MM.1S (cell line): ENCODE measurements around the gene CCDC87.
"Not testable (repeated sequence)": the region's sequence is repeated elsewhere in the genome, so short reads cannot be mapped to it uniquely, and the experiment has no call there.

Source experiments
- DNase-seq: peaks from one replicate; pipeline ENCODE4 v3.0.0-alpha.2; 2015
- H2AFZ ChIP-seq: fragments of 300-600 bp; sonication (generic); 2 replicates; pipeline ENCODE4 v1.6.0; 2016; ENCODE audit warnings: antibody characterized with exemption, low read length
- H3F3A ChIP-seq: fragments of 300-600 bp; sonication (generic); 2 replicates; pipeline ENCODE4 v1.6.1; 2016; ENCODE audit warnings: mild to moderate bottlenecking, antibody characterized with exemption, low read length, moderate library complexity, mixed read lengths; ENCODE audit not compliant: insufficient read depth
- H3K27ac ChIP-seq: fragments of 300-600 bp; sonication (generic); 2 replicates; pipeline ENCODE4 v1.5.1; 2016; ENCODE audit warnings: mild to moderate bottlenecking, low read length
- H3K27me3 ChIP-seq: fragments of 300-600 bp; sonication (generic); replicated peaks from 2 replicates; pipeline ENCODE4 v1.6.0; 2016; ENCODE audit warnings: low read length; ENCODE audit not compliant: insufficient read depth
- H3K36me3 ChIP-seq: fragments of 300-600 bp; sonication (generic); replicated peaks from 2 replicates; pipeline ENCODE4 v1.6.1; 2016; ENCODE audit warnings: mild to moderate bottlenecking, low read length, mixed read lengths; ENCODE audit not compliant: insufficient read depth
- H3K4me1 ChIP-seq: fragments of 300-600 bp; sonication (generic); 2 replicates; pipeline ENCODE4 v1.6.1; 2016; ENCODE audit warnings: low read length, mixed read lengths
- H3K4me2 ChIP-seq: fragments of 300-600 bp; sonication (generic); 2 replicates; pipeline ENCODE4 v1.6.0; 2016; ENCODE audit warnings: low read depth, low read length
- H3K4me3 ChIP-seq: fragments of 300-600 bp; sonication (generic); 2 replicates; pipeline ENCODE4 v1.5.1; 2016; ENCODE audit warnings: low read length, mixed read lengths
- H3K79me2 ChIP-seq: fragments of 300-600 bp; sonication (generic); 2 replicates; pipeline ENCODE4 v1.6.1; 2016; ENCODE audit warnings: mixed run types, low read length, mixed read lengths
- H3K9ac ChIP-seq: fragments of 300-600 bp; sonication (generic); 2 replicates; pipeline ENCODE4 v1.6.1; 2016; ENCODE audit warnings: low read length, mixed read lengths
- H3K9me2 ChIP-seq: fragments of 300-600 bp; sonication (generic); replicated peaks from 2 replicates; pipeline ENCODE4 v1.6.1; 2016; ENCODE audit warnings: mild to moderate bottlenecking, low read length, mixed read lengths; ENCODE audit not compliant: insufficient read depth
- H3K9me3 ChIP-seq: fragments of 300-600 bp; sonication (generic); replicated peaks from 2 replicates; pipeline ENCODE4 v1.6.1; 2016; ENCODE audit warnings: mild to moderate bottlenecking, low read length, mixed read lengths; ENCODE audit not compliant: insufficient read depth
- H4K20me1 ChIP-seq: fragments of 300-600 bp; sonication (generic); 2 replicates; pipeline ENCODE4 v1.6.1; 2016; ENCODE audit warnings: mild to moderate bottlenecking, low read length, moderate library complexity, mixed read lengths; ENCODE audit not compliant: insufficient read depth
- EZH2 ChIP-seq: fragments of 300-600 bp; sonication (generic); optimal IDR thresholded peaks from 2 replicates; pipeline ENCODE3; 2017; ENCODE audit warnings: low read depth, mild to moderate bottlenecking, antibody characterized with exemption, low read length, mixed read lengths
- EZH2phosphoT487 ChIP-seq: fragments of 300-600 bp; sonication (generic); IDR thresholded peaks from 2 replicates; pipeline ENCODE4 v1.6.1; 2018; ENCODE audit warnings: antibody characterized with exemption, low read length
- TF ChIP-seq, protein P1 (sequence below): fragments of 300-600 bp; sonication (generic); IDR thresholded peaks from 2 replicates; pipeline ENCODE4 v1.5.1; 2016; ENCODE audit warnings: antibody characterized with exemption, low read length, mixed read lengths

The CCDC87 gene, protein sequence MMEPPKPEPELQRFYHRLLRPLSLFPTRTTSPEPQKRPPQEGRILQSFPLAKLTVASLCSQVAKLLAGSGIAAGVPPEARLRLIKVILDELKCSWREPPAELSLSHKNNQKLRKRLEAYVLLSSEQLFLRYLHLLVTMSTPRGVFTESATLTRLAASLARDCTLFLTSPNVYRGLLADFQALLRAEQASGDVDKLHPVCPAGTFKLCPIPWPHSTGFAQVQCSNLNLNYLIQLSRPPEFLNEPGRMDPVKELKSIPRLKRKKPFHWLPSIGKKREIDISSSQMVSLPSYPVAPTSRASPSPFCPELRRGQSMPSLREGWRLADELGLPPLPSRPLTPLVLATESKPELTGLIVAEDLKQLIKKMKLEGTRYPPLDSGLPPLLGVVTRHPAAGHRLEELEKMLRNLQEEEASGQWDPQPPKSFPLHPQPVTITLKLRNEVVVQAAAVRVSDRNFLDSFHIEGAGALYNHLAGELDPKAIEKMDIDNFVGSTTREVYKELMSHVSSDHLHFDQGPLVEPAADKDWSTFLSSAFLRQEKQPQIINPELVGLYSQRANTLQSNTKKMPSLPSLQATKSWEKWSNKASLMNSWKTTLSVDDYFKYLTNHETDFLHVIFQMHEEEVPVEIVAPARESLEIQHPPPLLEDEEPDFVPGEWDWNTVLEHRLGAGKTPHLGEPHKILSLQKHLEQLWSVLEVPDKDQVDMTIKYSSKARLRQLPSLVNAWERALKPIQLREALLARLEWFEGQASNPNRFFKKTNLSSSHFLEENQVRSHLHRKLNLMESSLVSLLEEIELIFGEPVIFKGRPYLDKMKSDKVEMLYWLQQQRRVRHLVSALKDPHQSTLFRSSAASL

DNA sequence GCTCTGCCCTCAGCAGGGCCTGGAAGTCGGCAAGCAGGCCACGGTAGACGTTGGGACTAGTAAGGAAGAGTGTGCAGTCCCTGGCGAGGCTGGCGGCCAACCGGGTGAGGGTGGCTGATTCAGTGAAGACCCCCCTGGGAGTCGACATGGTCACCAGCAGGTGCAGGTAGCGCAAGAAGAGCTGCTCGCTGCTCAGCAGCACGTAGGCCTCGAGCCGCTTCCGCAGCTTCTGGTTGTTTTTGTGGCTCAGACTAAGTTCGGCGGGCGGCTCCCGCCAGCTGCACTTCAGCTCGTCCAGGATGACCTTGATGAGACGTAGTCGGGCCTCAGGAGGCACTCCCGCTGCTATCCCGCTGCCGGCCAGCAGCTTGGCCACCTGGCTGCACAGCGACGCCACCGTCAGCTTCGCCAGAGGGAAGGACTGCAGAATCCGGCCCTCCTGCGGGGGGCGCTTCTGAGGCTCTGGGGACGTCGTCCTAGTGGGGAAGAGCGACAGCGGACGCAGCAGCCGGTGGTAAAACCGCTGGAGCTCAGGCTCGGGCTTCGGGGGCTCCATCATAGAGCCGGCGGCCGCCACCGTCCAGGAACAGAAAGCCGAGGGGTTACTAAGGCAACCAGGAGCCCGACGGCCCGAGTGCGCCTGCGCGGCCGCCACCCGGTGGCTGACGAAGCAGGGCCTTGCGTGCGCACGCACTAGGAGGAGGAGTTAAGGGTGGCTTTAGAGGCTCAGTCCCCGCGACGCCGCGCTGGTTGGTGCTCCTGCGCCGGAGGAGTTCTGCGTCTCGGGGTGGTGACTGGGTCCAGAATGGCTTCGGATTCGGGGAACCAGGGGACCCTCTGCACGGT, at the start of gene CCDC87, which contains the start of gene CCS:
TSS of gene CCDC87 (minus strand) at position 607 of the 846 bp plus-strand sequence. CDS start at position 559, 48 bp downstream.
TSS of gene CCS (plus strand) at position 729 of the 846 bp plus-strand sequence. CDS start at position 806, 77 bp downstream.
- H3K79me2 ChIP-seq = peaks cover 8% of the 10 kb centered on the region; the same call in 1 of the 2 replicates
- peaks cover 3% of the 10 kb centered on the region; the same call in 1 of the 2 replicates for H3K4me1 ChIP-seq
- no peaks in the 10 kb centered on the region for H4K20me1 ChIP-seq
- H2AFZ ChIP-seq = peak within 1 kb of the TSS; percentile 95
- H3K36me3 ChIP-seq = no peaks in the 10 kb centered on the region
- no peaks in the 10 kb centered on the region for H3K9me2 ChIP-seq
- TF ChIP-seq, protein P1, sequence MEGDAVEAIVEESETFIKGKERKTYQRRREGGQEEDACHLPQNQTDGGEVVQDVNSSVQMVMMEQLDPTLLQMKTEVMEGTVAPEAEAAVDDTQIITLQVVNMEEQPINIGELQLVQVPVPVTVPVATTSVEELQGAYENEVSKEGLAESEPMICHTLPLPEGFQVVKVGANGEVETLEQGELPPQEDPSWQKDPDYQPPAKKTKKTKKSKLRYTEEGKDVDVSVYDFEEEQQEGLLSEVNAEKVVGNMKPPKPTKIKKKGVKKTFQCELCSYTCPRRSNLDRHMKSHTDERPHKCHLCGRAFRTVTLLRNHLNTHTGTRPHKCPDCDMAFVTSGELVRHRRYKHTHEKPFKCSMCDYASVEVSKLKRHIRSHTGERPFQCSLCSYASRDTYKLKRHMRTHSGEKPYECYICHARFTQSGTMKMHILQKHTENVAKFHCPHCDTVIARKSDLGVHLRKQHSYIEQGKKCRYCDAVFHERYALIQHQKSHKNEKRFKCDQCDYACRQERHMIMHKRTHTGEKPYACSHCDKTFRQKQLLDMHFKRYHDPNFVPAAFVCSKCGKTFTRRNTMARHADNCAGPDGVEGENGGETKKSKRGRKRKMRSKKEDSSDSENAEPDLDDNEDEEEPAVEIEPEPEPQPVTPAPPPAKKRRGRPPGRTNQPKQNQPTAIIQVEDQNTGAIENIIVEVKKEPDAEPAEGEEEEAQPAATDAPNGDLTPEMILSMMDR = peak; percentile 61
- TF ChIP-seq EZH2phosphoT487 = no peak
- TF ChIP-seq EZH2 = no peak
- H3K4me2 ChIP-seq = peak within 1 kb of the TSS; percentile 92
- H3K4me3 ChIP-seq = peak within 1 kb of the TSS; percentile 82
- H3K9ac ChIP-seq = peak within 1 kb of the TSS; percentile 74
- DNase-seq = peak; percentile 97
- H3K27me3 ChIP-seq = peaks cover 15% of the 10 kb centered on the region; the same call in 1 of the 2 replicates
- no peak within 1 kb of the TSS for H3K27ac ChIP-seq
- no peaks in the 10 kb centered on the region for H3F3A ChIP-seq
- H3K9me3 ChIP-seq = no peaks in the 10 kb centered on the region

DNA sequence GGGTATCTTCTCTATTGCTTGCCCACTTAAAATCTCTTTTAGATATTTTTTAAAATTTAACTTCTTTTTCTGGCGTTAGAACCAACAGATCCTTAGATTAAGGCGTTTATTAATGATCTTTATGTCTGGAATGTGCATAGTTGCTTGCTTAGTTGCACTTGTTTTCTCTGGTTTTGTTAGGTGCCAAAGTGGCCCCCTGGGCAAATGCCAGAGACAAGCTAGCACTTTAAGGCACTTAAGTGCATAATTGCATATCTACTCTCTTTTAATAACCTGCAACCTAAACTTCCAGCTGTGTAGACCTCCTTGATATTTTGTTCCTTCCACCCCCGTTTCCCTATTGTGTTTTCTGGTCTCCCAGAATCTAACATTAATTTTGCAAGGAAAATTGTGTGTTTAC, 49.0 kb upstream of the CCDC87 start:
- Histone ChIP-seq H3K9ac (no peak overlapping the region), H3K27ac (no peak overlapping the region), H2AFZ (no peak overlapping the region), H3K27me3 (no peaks in the 10 kb centered on the region), H3K4me1 (peaks cover 31% of the 10 kb centered on the region), H3K4me3 (no peak overlapping the region), H3F3A (peaks cover 12% of the 10 kb centered on the region), H3K9me3 (no peaks in the 10 kb centered on the region), H3K36me3 (peaks cover 41% of the 10 kb centered on the region), H3K79me2 (peaks cover 98% of the 10 kb centered on the region), H3K4me2 (peak overlapping the region; percentile 2; the same call in 1 of the 2 replicates), H3K9me2 (no peaks in the 10 kb centered on the region), H4K20me1 (peaks cover 58% of the 10 kb centered on the region)
- no peak for DNase-seq
- TF ChIP-seq, protein P1 = no peak
- no peak for TF ChIP-seq EZH2phosphoT487
- TF ChIP-seq EZH2 = no peak

DNA sequence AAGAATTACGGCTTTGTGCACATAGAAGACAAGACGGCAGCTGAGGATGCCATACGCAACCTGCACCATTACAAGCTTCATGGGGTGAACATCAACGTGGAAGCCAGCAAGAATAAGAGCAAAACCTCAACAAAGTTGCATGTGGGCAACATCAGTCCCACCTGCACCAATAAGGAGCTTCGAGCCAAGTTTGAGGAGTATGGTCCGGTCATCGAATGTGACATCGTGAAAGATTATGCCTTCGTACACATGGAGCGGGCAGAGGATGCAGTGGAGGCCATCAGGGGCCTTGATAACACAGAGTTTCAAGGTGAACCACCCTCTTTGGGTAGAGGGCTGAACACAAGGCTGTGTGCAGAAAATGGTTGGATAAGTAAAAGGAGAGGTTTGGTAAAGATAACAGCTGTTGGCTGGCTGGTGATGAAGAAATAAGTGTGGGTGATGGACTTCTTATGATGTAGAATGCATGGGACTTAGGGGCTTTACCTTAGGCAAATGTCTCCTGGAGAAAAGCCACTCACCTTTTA, 47.0 kb upstream of the CCDC87 start:
- H3K4me2 ChIP-seq = peak overlapping the region; percentile 61
- DNase-seq, H2AFZ ChIP-seq, H3K9me2 ChIP-seq, H3K27me3 ChIP-seq, H3K27ac ChIP-seq, H3K9me3 ChIP-seq, H3K9ac ChIP-seq: not testable (repeated sequence)
- peaks cover 98% of the 10 kb centered on the region for H3K79me2 ChIP-seq
- peaks cover 20% of the 10 kb centered on the region for H3F3A ChIP-seq
- peaks cover 47% of the 10 kb centered on the region for H4K20me1 ChIP-seq
- peak overlapping the region; percentile 89 for H3K4me3 ChIP-seq
- H3K4me1 ChIP-seq = peaks cover 31% of the 10 kb centered on the region
- peaks cover 32% of the 10 kb centered on the region for H3K36me3 ChIP-seq
